ENCODE results near the gene EPOP.

DNA sequence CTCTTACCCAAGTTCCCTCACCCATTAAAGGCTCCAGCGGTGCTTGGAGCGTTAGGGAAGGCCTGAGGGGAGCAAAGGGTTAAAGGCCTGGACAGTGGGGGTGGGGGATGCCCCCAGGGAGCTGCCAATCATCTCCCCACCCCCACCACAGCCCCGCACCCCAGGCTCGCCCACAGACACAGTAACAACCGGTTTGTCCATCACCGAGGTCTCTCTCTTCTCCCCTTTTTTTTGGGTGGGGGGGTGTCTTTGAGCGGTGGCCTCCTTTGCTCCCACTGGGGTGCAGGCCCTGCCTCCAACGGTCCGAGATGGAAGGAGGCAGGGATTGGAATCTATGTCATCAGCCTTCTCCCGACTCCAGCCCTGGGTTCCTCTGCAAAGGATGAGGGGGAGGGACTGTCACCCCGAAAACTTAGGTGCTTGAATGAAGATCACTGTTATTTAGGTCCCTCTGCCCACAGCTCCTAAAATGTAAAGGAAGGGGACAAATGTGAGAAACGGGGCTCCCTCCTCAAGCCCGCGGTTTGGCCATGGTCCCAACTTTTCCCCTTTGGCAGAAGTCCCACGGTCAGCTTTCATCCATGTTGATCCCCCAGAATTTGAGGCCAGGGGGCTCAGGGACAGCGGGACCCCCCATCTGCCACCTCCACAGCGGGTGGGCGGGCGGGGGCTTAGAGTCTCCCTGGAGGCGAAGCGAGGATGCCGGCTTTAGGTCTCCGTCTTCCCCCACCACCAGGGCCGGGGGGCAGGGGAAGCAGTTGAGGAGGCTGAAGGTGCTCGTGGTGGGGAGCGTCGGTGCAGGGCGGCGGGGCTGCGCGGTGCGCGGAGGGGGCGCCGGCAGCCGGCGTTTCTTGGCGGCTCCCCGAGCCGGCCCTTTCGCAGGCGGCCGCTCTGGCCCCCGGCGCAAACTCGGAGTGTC lies 1.7 kb downstream of the EPOP start:
- TF ChIP-seq, protein P1, sequence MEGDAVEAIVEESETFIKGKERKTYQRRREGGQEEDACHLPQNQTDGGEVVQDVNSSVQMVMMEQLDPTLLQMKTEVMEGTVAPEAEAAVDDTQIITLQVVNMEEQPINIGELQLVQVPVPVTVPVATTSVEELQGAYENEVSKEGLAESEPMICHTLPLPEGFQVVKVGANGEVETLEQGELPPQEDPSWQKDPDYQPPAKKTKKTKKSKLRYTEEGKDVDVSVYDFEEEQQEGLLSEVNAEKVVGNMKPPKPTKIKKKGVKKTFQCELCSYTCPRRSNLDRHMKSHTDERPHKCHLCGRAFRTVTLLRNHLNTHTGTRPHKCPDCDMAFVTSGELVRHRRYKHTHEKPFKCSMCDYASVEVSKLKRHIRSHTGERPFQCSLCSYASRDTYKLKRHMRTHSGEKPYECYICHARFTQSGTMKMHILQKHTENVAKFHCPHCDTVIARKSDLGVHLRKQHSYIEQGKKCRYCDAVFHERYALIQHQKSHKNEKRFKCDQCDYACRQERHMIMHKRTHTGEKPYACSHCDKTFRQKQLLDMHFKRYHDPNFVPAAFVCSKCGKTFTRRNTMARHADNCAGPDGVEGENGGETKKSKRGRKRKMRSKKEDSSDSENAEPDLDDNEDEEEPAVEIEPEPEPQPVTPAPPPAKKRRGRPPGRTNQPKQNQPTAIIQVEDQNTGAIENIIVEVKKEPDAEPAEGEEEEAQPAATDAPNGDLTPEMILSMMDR (conservative IDR thresholded peaks at IDR 0.05; ENCODE audit: low read length) = no peak
- TF ChIP-seq EZH2phosphoT487 (IDR thresholded peaks at IDR 0.05; ENCODE audit: borderline replicate concordance, low read depth, low read length) = no peak

Measured in OCI-LY7 (cell line).